HG02973 (cell line): ENCODE measurements around the gene LRRC75B.

Source experiments
- ATAC-seq: cut with Tn5 transposase; IDR thresholded peaks from one replicate; pipeline ENCODE4 v1.9.1; 2021; ENCODE audit warnings: moderate library complexity; ENCODE audit not compliant: unreplicated experiment

Gene LRRC75B

GRCh38 chr22:24587948-24588347 lies 4.9 kb downstream of the LRRC75B start:
- no peak for ATAC-seq

- no peak for ATAC-seq
Observed at GRCh38 chr22:24587251-24587650, 5.6 kb downstream of the LRRC75B start.

GRCh38 chr22:24585927-24586546 lies 6.8 kb downstream of the LRRC75B start:
- no peak for ATAC-seq

- ATAC-seq: no peak
Observed at GRCh38 chr22:24585461-24585860, 7.4 kb downstream of the LRRC75B start.

- ATAC-seq: no peak
Observed at GRCh38 chr22:24584871-24585411, 7.9 kb downstream of the LRRC75B start.

- no peak for ATAC-seq
Observed at GRCh38 chr22:24584166-24584790, 8.6 kb downstream of the LRRC75B start.

- no peak for ATAC-seq
Observed at GRCh38 chr22:24583221-24584165, 9.4 kb downstream of the LRRC75B start.

GRCh38 chr22:24582056-24582814 lies 10.6 kb downstream of the LRRC75B start:
- ATAC-seq: no peak

- no peak for ATAC-seq
Observed at GRCh38 chr22:24580276-24580675, 12.6 kb downstream of the LRRC75B start.

GRCh38 chr22:24579258-24579601 lies 13.6 kb downstream of the LRRC75B start:
- ATAC-seq: no peak

GRCh38 chr22:24578355-24579257 lies 14.3 kb downstream of the LRRC75B start:
- no peak for ATAC-seq

GRCh38 chr22:24576778-24577177 lies 16.1 kb downstream of the LRRC75B start:
- ATAC-seq: no peak

GRCh38 chr22:24571266-24571665 lies 21.6 kb downstream of the LRRC75B start:
- no peak for ATAC-seq

GRCh38 chr22:24567668-24568067 lies 25.2 kb downstream of the LRRC75B start:
- ATAC-seq: no peak

- ATAC-seq: no peak
Observed at GRCh38 chr22:24566899-24567511, 25.9 kb downstream of the LRRC75B start.

GRCh38 chr22:24565077-24565476 lies 27.8 kb downstream of the LRRC75B start:
- ATAC-seq: no peak

- ATAC-seq: no peak
Observed at GRCh38 chr22:24564376-24565058, 28.4 kb downstream of the LRRC75B start.

GRCh38 chr22:24563246-24563645 lies 29.6 kb downstream of the LRRC75B start:
- ATAC-seq: no peak

GRCh38 chr22:24559471-24559870 lies 33.4 kb downstream of the LRRC75B start:
- no peak for ATAC-seq
